ENCODE results near the gene THEMIS. TPM values are rescaled to one million over a fixed set of nuclear protein-coding genes. Genes with fewer than 3 reads are reported as not detected.

The THEMIS gene
- total RNA-seq, 2 donors from 2014 or later = 0.43 to 0.56 TPM

GRCh38 chr6:127914240-127914639, 13.4 kb upstream of the THEMIS start:
- DNase-seq (ENCODE audit: low spot score) = no peak
- no peaks in the 10 kb centered on the region for H3K9me3 ChIP-seq
- H3K4me3 ChIP-seq = no peak overlapping the region
- H3K27me3 ChIP-seq = no peaks in the 10 kb centered on the region
- no peak overlapping the region for H3K27ac ChIP-seq
- TF ChIP-seq CTCF (IDR thresholded peaks at IDR 0.05) = no peak
- no peaks in the 10 kb centered on the region for H3K4me1 ChIP-seq
- no peaks in the 10 kb centered on the region for H3K36me3 ChIP-seq

GRCh38 chr6:127912914-127913313, 12.1 kb upstream of the THEMIS start:
- TF ChIP-seq CTCF (IDR thresholded peaks at IDR 0.05) = no peak
- Histone ChIP-seq H3K27me3 (no peaks in the 10 kb centered on the region), H3K9me3 (no peaks in the 10 kb centered on the region), H3K4me3 (no peak overlapping the region), H3K4me1 (no peaks in the 10 kb centered on the region), H3K27ac (no peak overlapping the region), H3K36me3 (no peaks in the 10 kb centered on the region)
- DNase-seq (ENCODE audit: low spot score) = no peak

- Histone ChIP-seq H3K9me3 (peaks cover 0 to 7% of the 10 kb centered on the region in 2 donors), H3K27me3 (no peaks in the 10 kb centered on the region), H3K4me1 (no peaks in the 10 kb centered on the region), H3K36me3 (no peaks in the 10 kb centered on the region), H3K4me3 (no peak overlapping the region), H3K27ac (no peak overlapping the region)
- no peak for DNase-seq (ENCODE audit: low spot score)
- TF ChIP-seq CTCF (IDR thresholded peaks at IDR 0.05) = no peak
Observed at GRCh38 chr6:127907960-127908640, 7.2 kb upstream of the THEMIS start.

- H3K9me3 ChIP-seq = peaks cover 0 to 7% of the 10 kb centered on the region in 2 donors
- H3K4me3 ChIP-seq = no peak overlapping the region
- DNase-seq (ENCODE audit: low spot score) = no peak
- H3K36me3 ChIP-seq = no peaks in the 10 kb centered on the region
- no peaks in the 10 kb centered on the region for H3K27me3 ChIP-seq
- TF ChIP-seq CTCF (IDR thresholded peaks at IDR 0.05) = no peak
- H3K4me1 ChIP-seq = no peaks in the 10 kb centered on the region
- H3K27ac ChIP-seq = no peak overlapping the region
Observed at GRCh38 chr6:127904160-127904559, 3.3 kb upstream of the THEMIS start.

GRCh38 chr6:127902933-127903332, 2.1 kb upstream of the THEMIS start:
- no peak for TF ChIP-seq CTCF (IDR thresholded peaks at IDR 0.05)
- Histone ChIP-seq H3K36me3 (no peaks in the 10 kb centered on the region), H3K27ac (no peak overlapping the region), H3K4me1 (no peaks in the 10 kb centered on the region), H3K4me3 (no peak overlapping the region), H3K27me3 (no peaks in the 10 kb centered on the region), H3K9me3 (peaks cover 0 to 7% of the 10 kb centered on the region in 2 donors)
- DNase-seq (ENCODE audit: low spot score) = no peak

GRCh38 chr6:127897484-127897883, 3.4 kb downstream of the THEMIS start:
- no peak overlapping the region for H3K27ac ChIP-seq
- no peak for DNase-seq (ENCODE audit: low spot score)
- no peak for TF ChIP-seq CTCF (IDR thresholded peaks at IDR 0.05)
- no peak overlapping the region for H3K4me3 ChIP-seq
- H3K36me3 ChIP-seq = no peaks in the 10 kb centered on the region
- no peaks in the 10 kb centered on the region for H3K4me1 ChIP-seq
- H3K27me3 ChIP-seq = no peaks in the 10 kb centered on the region
- H3K9me3 ChIP-seq = no peaks in the 10 kb centered on the region
